ENCODE data around the gene WDR27.
"Not testable (repeated sequence)": the region's sequence is repeated elsewhere in the genome, so short reads cannot be mapped to it uniquely, and the experiment has no call there.

WDR27 gene

GRCh38 chr6:169709293-169709692 is 7.5 kb upstream of the WDR27 start:
- DNase-seq (ENCODE audit: low read depth) = no peak

GRCh38 chr6:169707772-169708171 is 5.9 kb upstream of the WDR27 start:
- DNase-seq (ENCODE audit: low read depth) = no peak

- no peak for DNase-seq (ENCODE audit: low read depth)
Observed at GRCh38 chr6:169702840-169703246, 1.0 kb upstream of the WDR27 start.

- DNase-seq (ENCODE audit: low read depth) = no peak
Observed at GRCh38 chr6:169701311-169701953, 397 bp downstream of the WDR27 start.

GRCh38 chr6:169700296-169700695 is 1.5 kb downstream of the WDR27 start:
- DNase-seq (ENCODE audit: low read depth) = no peak

GRCh38 chr6:169697115-169697514 is 4.7 kb downstream of the WDR27 start:
- DNase-seq (ENCODE audit: low read depth) = not testable (repeated sequence)

- no peak for DNase-seq (ENCODE audit: low read depth)
Observed at GRCh38 chr6:169695131-169695530, 6.7 kb downstream of the WDR27 start.

GRCh38 chr6:169692516-169692915 is 9.3 kb downstream of the WDR27 start:
- no peak for DNase-seq (ENCODE audit: low read depth)

- no peak for DNase-seq (ENCODE audit: low read depth)
Observed at GRCh38 chr6:169691260-169691659, 10.6 kb downstream of the WDR27 start.

- DNase-seq (ENCODE audit: low read depth) = no peak
Observed at GRCh38 chr6:169689287-169689686, 12.5 kb downstream of the WDR27 start.

- DNase-seq (ENCODE audit: low read depth) = no peak
Observed at GRCh38 chr6:169685860-169686259, 16.0 kb downstream of the WDR27 start.

- no peak for DNase-seq (ENCODE audit: low read depth)
Observed at GRCh38 chr6:169684056-169684455, 17.8 kb downstream of the WDR27 start.

GRCh38 chr6:169678342-169678741 is 23.5 kb downstream of the WDR27 start:
- DNase-seq (ENCODE audit: low read depth) = no peak

- DNase-seq (ENCODE audit: low read depth) = no peak
Observed at GRCh38 chr6:169677096-169677495, 24.7 kb downstream of the WDR27 start.

- DNase-seq (ENCODE audit: low read depth) = no peak
Observed at GRCh38 chr6:169675011-169675410, 26.8 kb downstream of the WDR27 start.

GRCh38 chr6:169671563-169671962 is 30.3 kb downstream of the WDR27 start:
- DNase-seq (ENCODE audit: low read depth) = no peak

GRCh38 chr6:169669889-169670288 is 31.9 kb downstream of the WDR27 start:
- no peak for DNase-seq (ENCODE audit: low read depth)

GRCh38 chr6:169669147-169669546 is 32.7 kb downstream of the WDR27 start:
- DNase-seq (ENCODE audit: low read depth) = no peak

- DNase-seq (ENCODE audit: low read depth) = no peak
Observed at GRCh38 chr6:169668203-169668847, 33.5 kb downstream of the WDR27 start.

GRCh38 chr6:169667716-169668115 is 34.1 kb downstream of the WDR27 start:
- no peak for DNase-seq (ENCODE audit: low read depth)

- no peak for DNase-seq (ENCODE audit: low read depth)
Observed at GRCh38 chr6:169666441-169666840, 35.4 kb downstream of the WDR27 start.

- no peak for DNase-seq (ENCODE audit: low read depth)
Observed at GRCh38 chr6:169665289-169665688, 36.5 kb downstream of the WDR27 start.

GRCh38 chr6:169664227-169664626 is 37.6 kb downstream of the WDR27 start:
- DNase-seq (ENCODE audit: low read depth) = no peak

GRCh38 chr6:169663468-169663867 is 38.4 kb downstream of the WDR27 start:
- DNase-seq (ENCODE audit: low read depth) = no peak
